Mesendoderm (in vitro differentiated cells): Measurements from ENCODE around the gene KNCN.

ENCODE experiments used
- DNase-seq: peaks from one replicate; pipeline ENCODE4 v3.0.0; 2013
- H2AK5ac ChIP-seq: 2 replicates; pipeline ENCODE4 v1.6.1; 2013; ENCODE audit warnings: low read length, inconsistent platforms
- H2BK120ac ChIP-seq: 2 replicates; pipeline ENCODE4 v1.6.1; 2013; ENCODE audit warnings: low read depth, mild to moderate bottlenecking, low read length, moderate library complexity, mixed read lengths
- H2BK15ac ChIP-seq: replicated peaks from 2 replicates; pipeline ENCODE4 v1.6.1; 2013; ENCODE audit warnings: low read depth, mild to moderate bottlenecking, moderate library complexity
- H2BK5ac ChIP-seq: 2 replicates; pipeline ENCODE4 v1.6.1; 2013; ENCODE audit warnings: low read length, inconsistent platforms
- H3K18ac ChIP-seq: 2 replicates; pipeline ENCODE4 v1.6.1; 2013; ENCODE audit warnings: mild to moderate bottlenecking, low read length, mixed read lengths
- H3K23ac ChIP-seq: one replicate; pipeline ENCODE4 v1.6.1; 2013; ENCODE audit warnings: low read length
- H3K27ac ChIP-seq: 2 replicates; pipeline ENCODE4 v1.5.1; 2013; ENCODE audit warnings: low read depth, mild to moderate bottlenecking, inconsistent platforms, low read length, moderate library complexity
- H3K27me3 ChIP-seq: 2 replicates; pipeline ENCODE4 v1.6.1; 2013; ENCODE audit warnings: low read length, control low read depth, mild to moderate bottlenecking, inconsistent platforms; ENCODE audit not compliant: insufficient read depth, poor library complexity
- H3K36me3 ChIP-seq: 2 replicates; pipeline ENCODE4 v1.6.1; 2013; ENCODE audit warnings: low read length, inconsistent platforms; ENCODE audit not compliant: control insufficient read depth, insufficient read depth
- H3K4ac ChIP-seq: one replicate; pipeline ENCODE4 v1.6.1; 2013; ENCODE audit warnings: low read depth, mild to moderate bottlenecking, low read length, moderate library complexity
- H3K4me1 ChIP-seq: 2 replicates; pipeline ENCODE4 v1.6.1; 2013; ENCODE audit warnings: low read depth, low read length, inconsistent platforms; ENCODE audit not compliant: control insufficient read depth
- H3K4me2 ChIP-seq: 2 replicates; pipeline ENCODE4 v1.6.1; 2013; ENCODE audit warnings: low read length
- H3K4me3 ChIP-seq: 2 replicates; pipeline ENCODE4 v1.5.1; 2013; ENCODE audit warnings: mild to moderate bottlenecking, low read length
- H3K56ac ChIP-seq: one replicate; pipeline ENCODE4 v1.6.1; 2013; ENCODE audit warnings: low read length
- H3K79me1 ChIP-seq: 2 replicates; pipeline ENCODE4 v1.6.1; 2013; ENCODE audit warnings: low read length, inconsistent platforms
- H3K79me2 ChIP-seq: 2 replicates; pipeline ENCODE4 v1.6.1; 2013; ENCODE audit warnings: mild to moderate bottlenecking, low read length; ENCODE audit not compliant: control insufficient read depth, insufficient read depth
- H3K9ac ChIP-seq: 2 replicates; pipeline ENCODE4 v1.6.1; 2013; ENCODE audit warnings: low read length, inconsistent platforms
- H4K5ac ChIP-seq: one replicate; pipeline ENCODE4 v1.6.1; 2013; ENCODE audit warnings: low read length
- H4K8ac ChIP-seq: one replicate; pipeline ENCODE4 v1.6.1; 2013; ENCODE audit warnings: low read depth, mild to moderate bottlenecking, control low read depth, low read length, moderate library complexity
- WGBS: extraction: QIAGEN DNeasy Blood & Tissue Kit; methylation state at CpG from one replicate; pipeline ENCODE4 v1.1.7; 2013; ENCODE audit warnings: low lambda C conversion rate, missing lambda C conversion rate; ENCODE audit not compliant: insufficient coverage; ENCODE audit errors: extremely low coverage; 5-methylcytosine and 5-hydroxymethylcytosine counted together

KNCN gene

GRCh38 chr1:46508757-46509156 lies 42.7 kb downstream of the KNCN start:
- H3K18ac ChIP-seq: no peak overlapping the region
- H2BK120ac ChIP-seq: no peak overlapping the region
- no peak overlapping the region for H4K8ac ChIP-seq
- no peak overlapping the region for H2BK5ac ChIP-seq
- H3K79me2 ChIP-seq: no peaks in the 10 kb centered on the region
- no peak overlapping the region for H3K23ac ChIP-seq
- no peak overlapping the region for H2AK5ac ChIP-seq
- H3K4ac ChIP-seq: no peak overlapping the region
- H3K27me3 ChIP-seq: peaks cover under 1% of the 10 kb centered on the region
- no peak overlapping the region for H3K4me3 ChIP-seq
- H3K4me1 ChIP-seq: no peaks in the 10 kb centered on the region
- WGBS: no CpG with 5 or more reads among the region's 5 CpGs
- DNase-seq: no peak
- no peak overlapping the region for H3K27ac ChIP-seq
- no peaks in the 10 kb centered on the region for H3K36me3 ChIP-seq
- no peak overlapping the region for H2BK15ac ChIP-seq
- no peak overlapping the region for H3K56ac ChIP-seq
- no peak overlapping the region for H3K4me2 ChIP-seq
- no peaks in the 10 kb centered on the region for H3K79me1 ChIP-seq
- no peak overlapping the region for H3K9ac ChIP-seq
- H4K5ac ChIP-seq: no peak overlapping the region

GRCh38 chr1:46506470-46507219 lies 44.8 kb downstream of the KNCN start:
- H3K27ac ChIP-seq: no peak overlapping the region
- H3K56ac ChIP-seq: no peak overlapping the region
- no CpG with 5 or more reads among the region's 17 CpGs for WGBS
- H3K4me1 ChIP-seq: no peaks in the 10 kb centered on the region
- H3K4me2 ChIP-seq: no peak overlapping the region
- no peak overlapping the region for H3K23ac ChIP-seq
- DNase-seq: no peak
- peaks cover 5% of the 10 kb centered on the region for H3K27me3 ChIP-seq
- no peak overlapping the region for H3K18ac ChIP-seq
- H2BK5ac ChIP-seq: no peak overlapping the region
- no peak overlapping the region for H3K4ac ChIP-seq
- no peaks in the 10 kb centered on the region for H3K36me3 ChIP-seq
- no peak overlapping the region for H3K4me3 ChIP-seq
- H4K5ac ChIP-seq: no peak overlapping the region
- H3K79me1 ChIP-seq: no peaks in the 10 kb centered on the region
- H2BK15ac ChIP-seq: no peak overlapping the region
- no peak overlapping the region for H2AK5ac ChIP-seq
- H3K9ac ChIP-seq: no peak overlapping the region
- H2BK120ac ChIP-seq: no peak overlapping the region
- no peak overlapping the region for H4K8ac ChIP-seq
- no peaks in the 10 kb centered on the region for H3K79me2 ChIP-seq

GRCh38 chr1:46503421-46503820 lies 48.0 kb downstream of the KNCN start:
- Histone ChIP-seq H3K4me3 (no peak overlapping the region), H3K4me2 (no peak overlapping the region), H3K4me1 (no peaks in the 10 kb centered on the region), H3K79me2 (no peaks in the 10 kb centered on the region), H2BK15ac (no peak overlapping the region), H3K79me1 (no peaks in the 10 kb centered on the region), H2BK5ac (no peak overlapping the region), H3K23ac (no peak overlapping the region), H2BK120ac (no peak overlapping the region), H3K9ac (no peak overlapping the region), H3K27me3 (peaks cover 5% of the 10 kb centered on the region), H3K56ac (no peak overlapping the region), H2AK5ac (no peak overlapping the region), H3K4ac (no peak overlapping the region), H3K18ac (no peak overlapping the region), H3K27ac (no peak overlapping the region), H4K5ac (no peak overlapping the region), H4K8ac (no peak overlapping the region), H3K36me3 (no peaks in the 10 kb centered on the region)
- WGBS: no CpG with 5 or more reads among the region's 4 CpGs
- DNase-seq: no peak

DNA sequence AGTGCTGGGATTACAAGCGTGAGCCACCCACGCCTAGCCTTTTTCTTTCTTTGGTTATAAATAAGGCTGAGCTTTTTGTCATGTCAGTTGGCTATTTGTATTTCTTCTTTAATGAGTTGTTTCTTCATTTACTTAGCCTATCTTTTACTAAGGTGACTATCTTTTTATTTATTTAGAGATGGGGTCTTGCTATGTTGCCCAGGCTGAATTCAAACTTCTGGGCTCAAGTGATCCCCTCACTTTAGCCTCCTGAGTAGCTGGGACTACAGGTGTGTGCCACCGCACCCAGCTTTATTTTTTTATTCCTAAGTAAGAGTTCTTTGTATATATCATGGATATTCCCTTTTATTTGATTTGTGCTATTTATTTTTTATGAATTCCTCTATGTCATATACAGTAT lies 49.9 kb downstream of the KNCN start:
- Histone ChIP-seq H4K8ac (no peak overlapping the region), H3K27ac (no peak overlapping the region), H3K4ac (no peak overlapping the region), H2BK120ac (no peak overlapping the region), H2AK5ac (no peak overlapping the region), H2BK5ac (no peak overlapping the region), H3K79me1 (no peaks in the 10 kb centered on the region), H3K23ac (no peak overlapping the region), H3K9ac (no peak overlapping the region), H3K79me2 (no peaks in the 10 kb centered on the region), H3K18ac (no peak overlapping the region), H2BK15ac (no peak overlapping the region), H4K5ac (no peak overlapping the region), H3K56ac (no peak overlapping the region), H3K4me2 (no peak overlapping the region), H3K4me1 (no peaks in the 10 kb centered on the region), H3K27me3 (peaks cover 7% of the 10 kb centered on the region), H3K4me3 (no peak overlapping the region), H3K36me3 (no peaks in the 10 kb centered on the region)
- no CpG with 5 or more reads among the region's 3 CpGs for WGBS
- DNase-seq: no peak

DNA sequence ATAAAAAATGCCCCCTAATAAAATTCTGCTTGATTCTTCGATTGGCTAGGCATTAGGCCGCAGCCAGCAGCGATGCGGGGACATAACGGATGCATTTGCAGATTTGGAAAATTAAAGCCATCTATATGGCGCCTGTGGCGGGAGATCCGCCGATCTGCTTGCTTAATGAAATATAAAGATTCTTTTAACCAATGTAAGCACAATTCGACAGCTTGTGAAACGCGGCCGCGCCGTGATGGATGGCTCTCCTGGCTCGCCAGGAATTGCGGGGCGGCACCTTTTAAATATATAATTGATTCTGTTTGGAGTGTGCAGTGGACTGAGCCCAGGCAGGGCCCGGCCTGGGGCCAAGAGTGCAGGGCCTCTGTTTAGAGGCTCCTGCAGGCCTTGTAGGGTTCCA lies 53.8 kb downstream of the KNCN start:
- Histone ChIP-seq H3K4me3 (no peak overlapping the region), H2AK5ac (no peak overlapping the region), H2BK120ac (no peak overlapping the region), H3K27ac (no peak overlapping the region), H3K18ac (no peak overlapping the region), H4K5ac (no peak overlapping the region), H3K23ac (no peak overlapping the region), H3K4me1 (peaks cover 1% of the 10 kb centered on the region), H3K9ac (no peak overlapping the region), H3K36me3 (no peaks in the 10 kb centered on the region), H4K8ac (no peak overlapping the region), H3K4ac (no peak overlapping the region), H3K79me1 (no peaks in the 10 kb centered on the region), H3K27me3 (peaks cover 25% of the 10 kb centered on the region), H3K56ac (no peak overlapping the region), H3K79me2 (no peaks in the 10 kb centered on the region), H2BK5ac (no peak overlapping the region), H2BK15ac (no peak overlapping the region), H3K4me2 (no peak overlapping the region)
- DNase-seq: no peak
- WGBS: no CpG with 5 or more reads among the region's 19 CpGs

DNA sequence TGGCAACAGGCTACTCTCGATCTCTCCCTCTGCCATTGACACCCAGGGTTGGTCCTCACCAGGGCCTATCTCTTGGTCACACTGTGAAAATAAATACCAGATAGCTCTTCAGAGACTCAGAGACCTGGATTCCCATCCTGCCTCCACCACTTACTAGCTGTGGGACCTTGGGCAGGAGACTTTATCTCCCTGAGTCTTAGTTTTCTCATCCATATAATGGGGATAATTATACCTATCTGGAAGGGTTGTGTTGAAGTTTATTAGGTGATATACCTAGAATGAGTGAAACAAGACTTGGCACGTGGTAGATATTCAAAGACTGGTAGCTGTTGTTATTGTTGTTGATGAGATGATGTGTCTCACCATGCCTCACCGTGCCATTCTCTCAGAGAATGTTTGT lies 54.4 kb downstream of the KNCN start:
- peaks cover 32% of the 10 kb centered on the region for H3K27me3 ChIP-seq
- H2BK120ac ChIP-seq: no peak overlapping the region
- no peak overlapping the region for H3K4ac ChIP-seq
- no peak overlapping the region for H4K8ac ChIP-seq
- H4K5ac ChIP-seq: no peak overlapping the region
- no peak overlapping the region for H3K23ac ChIP-seq
- no peak overlapping the region for H2AK5ac ChIP-seq
- no peak overlapping the region for H3K9ac ChIP-seq
- H3K27ac ChIP-seq: no peak overlapping the region
- H3K36me3 ChIP-seq: no peaks in the 10 kb centered on the region
- no peak overlapping the region for H3K4me2 ChIP-seq
- no peaks in the 10 kb centered on the region for H3K79me2 ChIP-seq
- H3K79me1 ChIP-seq: no peaks in the 10 kb centered on the region
- no peak overlapping the region for H3K4me3 ChIP-seq
- no peak overlapping the region for H3K56ac ChIP-seq
- H2BK5ac ChIP-seq: no peak overlapping the region
- H3K18ac ChIP-seq: no peak overlapping the region
- no peak for DNase-seq
- H3K4me1 ChIP-seq: peaks cover 4% of the 10 kb centered on the region
- no CpG with 5 or more reads among the region's 3 CpGs for WGBS
- no peak overlapping the region for H2BK15ac ChIP-seq
